NOMO-1 treated with DMSO at 0.1 percent for 48 hours (cell line): ENCODE data around the gene CTNND1.
"Not testable (repeated sequence)": the region's sequence is repeated elsewhere in the genome, so short reads cannot be mapped to it uniquely, and the experiment has no call there.

Experiments used
- DNase-seq: peaks from one replicate; lab custom pipeline; 2025; ENCODE audit not compliant: unreplicated experiment; lab: John Stamatoyannopoulos, UW

The CTNND1 gene

GRCh38 chr11:57792060-57792541 lies 30.5 kb downstream of the CTNND1 start:
- peak; percentile 96 for DNase-seq

GRCh38 chr11:57792870-57793269 lies 31.3 kb downstream of the CTNND1 start:
- DNase-seq: peak; percentile 73

- no peak for DNase-seq
These were observed 31.9 kb downstream of the CTNND1 start for GRCh38 chr11:57793351-57794115.

GRCh38 chr11:57798905-57799559 lies 37.4 kb downstream of the CTNND1 start:
- DNase-seq: peak; percentile 1

GRCh38 chr11:57800444-57801182 lies 39.0 kb downstream of the CTNND1 start:
- DNase-seq: peak; percentile 81

GRCh38 chr11:57801183-57801485 lies 39.5 kb downstream of the CTNND1 start:
- no peak for DNase-seq

GRCh38 chr11:57802411-57802810 lies 40.8 kb downstream of the CTNND1 start:
- DNase-seq: peak; percentile 57

GRCh38 chr11:57804466-57804865 lies 42.9 kb downstream of the CTNND1 start:
- DNase-seq: no peak

GRCh38 chr11:57805780-57806179 lies 44.2 kb downstream of the CTNND1 start:
- DNase-seq: no peak

GRCh38 chr11:57812634-57813033 lies 51.0 kb downstream of the CTNND1 start:
- no peak for DNase-seq

GRCh38 chr11:57815476-57815875 lies 53.9 kb downstream of the CTNND1 start:
- DNase-seq: no peak

- DNase-seq: no peak
These were observed 54.3 kb downstream of the CTNND1 start for GRCh38 chr11:57815877-57816276.

GRCh38 chr11:57818812-57819211 lies 57.2 kb downstream of the CTNND1 start:
- DNase-seq: no peak

- no peak for DNase-seq
These were observed 57.8 kb downstream of the CTNND1 start for GRCh38 chr11:57819252-57819979.

GRCh38 chr11:57823859-57824258 lies 62.3 kb downstream of the CTNND1 start:
- DNase-seq: no peak

- DNase-seq: no peak
These were observed 73.2 kb downstream of the CTNND1 start for GRCh38 chr11:57834852-57835251.

- not testable (repeated sequence) for DNase-seq
These were observed 77.0 kb downstream of the CTNND1 start for GRCh38 chr11:57838609-57839008.

GRCh38 chr11:57842873-57843272 lies 81.3 kb downstream of the CTNND1 start:
- no peak for DNase-seq

- DNase-seq: no peak
These were observed 106.4 kb downstream of the CTNND1 start for GRCh38 chr11:57867966-57868365.

- no peak for DNase-seq
These were observed 106.9 kb downstream of the CTNND1 start for GRCh38 chr11:57868491-57868890.
